ENCODE data around the gene TMEM141.

DNA sequence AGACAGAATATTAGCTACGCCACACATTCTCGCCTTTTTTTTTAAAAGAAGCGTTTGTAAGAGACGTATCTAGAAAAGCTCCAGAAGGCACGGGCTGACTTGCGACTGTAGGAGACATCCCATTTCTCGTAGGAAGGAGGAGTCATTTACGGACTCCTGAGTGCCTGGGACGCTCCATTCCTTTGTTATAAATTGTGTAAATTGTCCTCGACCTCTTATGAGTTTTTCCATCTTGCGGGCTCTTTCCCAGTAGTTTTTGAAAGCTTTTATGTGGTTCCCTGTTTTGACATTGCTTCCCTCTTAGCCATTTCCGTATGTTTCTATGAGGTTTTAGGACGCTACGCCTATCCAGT lies 17.6 kb downstream of the TMEM141 start:
- TF ChIP-seq POLR2A (IDR thresholded peaks at IDR 0.05; ENCODE audit: low read depth, low read length) (no peak), POLR2AphosphoS5 (IDR thresholded peaks at IDR 0.05; ENCODE audit: low read depth, low read length) (no peak), TAF1 (IDR thresholded peaks at IDR 0.05; ENCODE audit: low read depth, low read length) (no peak)
